Ovary (tissue), 3 donors: ENCODE measurements around the gene SHROOM3.

Experiments used
- CTCF ChIP-seq, 3 donors: fragments of 450-650 bp in 2 of 3; fragments of 200-600 bp in 1 of 3; IDR thresholded peaks; one replicate each; pipeline versions ENCODE4 v1.5.1 to v1.8.0; 2016 to 2022; ENCODE audit warnings: antibody characterized with exemption in 3 of 3, mild to moderate bottlenecking in 1 of 3
- EP300 ChIP-seq: sonication (generic); formaldehyde crosslinking; IDR thresholded peaks from one replicate; pipeline ENCODE4 v1.6.1; 2017; ENCODE audit warnings: antibody characterized with exemption
- POLR2A ChIP-seq: fragments of 450-650 bp; IDR thresholded peaks from one replicate; pipeline ENCODE4 v1.6.1; 2017; ENCODE audit warnings: antibody characterized with exemption, mild to moderate bottlenecking, moderate library complexity
- donor health status: DM: no; HTN: no; CAD: no.

- no peak for TF ChIP-seq EP300
- no peak for TF ChIP-seq CTCF (IDR thresholded peaks at IDR 0.05)
- no peak for TF ChIP-seq POLR2A
Measured at GRCh38 chr4:76747563-76747962, 312.5 kb downstream of the SHROOM3 start.
